ENCODE data around the gene ZEB1.
"Not testable (repeated sequence)": the region's sequence is repeated elsewhere in the genome, so short reads cannot be mapped to it uniquely, and the experiment has no call there.

The ZEB1 gene

GRCh38 chr10:31427334-31427733, 108.3 kb downstream of the ZEB1 start:
- DNase-seq: not testable (repeated sequence)

- DNase-seq: not testable (repeated sequence)
These were observed 109.5 kb downstream of the ZEB1 start for GRCh38 chr10:31428499-31428898.

GRCh38 chr10:31431021-31431420, 112.0 kb downstream of the ZEB1 start:
- no peak for DNase-seq

GRCh38 chr10:31437959-31438358, 118.9 kb downstream of the ZEB1 start:
- no peak for DNase-seq

- no peak for DNase-seq
These were observed 132.8 kb downstream of the ZEB1 start for GRCh38 chr10:31451766-31452165.

GRCh38 chr10:31456468-31456867, 137.5 kb downstream of the ZEB1 start:
- DNase-seq: no peak

- no peak for DNase-seq
These were observed 138.8 kb downstream of the ZEB1 start for GRCh38 chr10:31457858-31458257.

DNA sequence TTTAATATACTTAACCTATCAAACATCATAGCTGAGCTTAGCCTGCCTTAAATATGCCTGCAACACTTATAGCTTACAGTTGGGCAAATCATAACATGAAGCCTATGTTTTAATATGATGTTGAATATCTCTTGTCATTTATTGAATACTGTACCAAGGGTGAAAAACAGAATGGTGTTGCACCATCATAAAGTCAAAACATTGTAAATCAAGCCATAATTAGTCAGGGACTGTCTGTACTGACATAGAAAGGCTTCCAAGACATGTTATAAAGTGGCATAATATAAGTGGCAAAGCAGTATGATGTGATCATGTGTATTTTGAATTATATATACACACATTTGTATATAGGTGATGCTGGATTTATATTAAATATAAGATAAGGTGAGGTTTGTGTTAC, 140.0 kb downstream of the ZEB1 start:
- no peak for DNase-seq

DNA sequence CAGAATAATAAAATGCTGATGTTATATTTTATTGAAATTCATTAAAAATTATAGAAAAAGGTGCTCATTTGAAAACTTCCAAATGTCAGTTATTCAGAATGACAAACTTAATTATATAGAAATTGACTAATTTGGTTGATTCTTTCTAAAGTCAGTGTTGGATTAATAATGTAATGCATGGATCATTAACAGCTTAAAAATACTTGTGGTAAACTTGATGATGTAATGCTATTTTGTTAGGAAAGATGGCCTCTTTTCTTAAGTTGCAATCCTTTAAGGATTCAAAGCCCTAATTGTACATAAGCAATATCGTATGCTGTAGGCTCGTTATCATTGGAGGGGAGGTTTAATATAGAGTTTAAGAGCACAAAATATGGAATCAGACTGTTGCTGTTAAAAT, 141.2 kb downstream of the ZEB1 start:
- DNase-seq: no peak

- DNase-seq: peak in 1 of 6 experiments; percentile 7
These were observed 145.5 kb downstream of the ZEB1 start for GRCh38 chr10:31464552-31464951.

- no peak for DNase-seq
These were observed 147.3 kb downstream of the ZEB1 start for GRCh38 chr10:31466313-31466712.

DNA sequence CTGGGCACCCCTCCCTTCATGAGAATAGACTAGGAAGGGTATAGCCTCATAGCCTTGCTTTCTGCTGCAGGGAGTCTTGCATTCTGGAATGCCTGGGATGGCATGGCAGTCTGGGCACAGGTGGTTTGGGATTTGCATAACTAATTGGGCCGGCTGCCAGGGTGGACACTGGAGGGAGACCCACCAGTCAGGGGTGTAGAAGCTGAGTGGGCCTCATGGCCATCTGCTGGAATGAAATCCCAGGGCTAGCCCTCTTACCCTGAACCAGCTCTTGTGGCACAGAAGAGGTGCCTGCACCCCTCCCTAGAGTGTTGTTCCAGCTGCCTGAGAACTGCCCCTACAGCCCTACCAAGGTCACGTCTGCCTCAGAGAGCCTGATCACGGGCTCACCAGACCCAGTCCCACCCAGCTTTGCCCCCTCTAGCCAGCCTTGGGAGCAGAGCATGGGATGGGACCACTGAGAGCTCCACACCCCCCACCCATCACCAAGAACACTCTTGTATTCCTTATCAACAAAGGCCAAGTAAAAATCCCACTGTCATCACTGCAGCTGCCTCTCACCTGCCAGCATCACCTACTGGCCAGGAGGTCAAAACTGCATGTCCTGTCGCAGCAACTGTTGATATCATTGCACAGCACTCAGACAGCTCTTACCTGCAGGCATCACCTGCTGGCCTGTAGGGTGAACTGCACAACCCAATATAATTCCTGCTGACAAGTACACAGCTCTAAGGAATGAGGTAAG, 148.9 kb downstream of the ZEB1 start:
- DNase-seq: no peak

DNA sequence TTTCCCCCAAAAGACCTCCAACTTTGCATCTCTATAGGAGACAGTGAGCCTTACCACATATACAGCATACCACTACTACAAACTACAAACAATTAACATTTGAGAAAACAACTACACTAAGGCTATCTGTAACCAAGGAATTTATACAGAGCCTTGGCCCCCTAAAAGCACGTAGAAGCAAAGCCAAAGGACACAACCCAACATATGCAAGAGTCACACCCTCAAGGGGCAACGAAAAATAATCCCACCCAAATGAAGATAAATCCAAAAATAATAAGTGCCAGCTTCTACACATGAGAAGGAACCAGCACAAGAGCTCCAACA, 149.5 kb downstream of the ZEB1 start:
- DNase-seq: no peak

DNA sequence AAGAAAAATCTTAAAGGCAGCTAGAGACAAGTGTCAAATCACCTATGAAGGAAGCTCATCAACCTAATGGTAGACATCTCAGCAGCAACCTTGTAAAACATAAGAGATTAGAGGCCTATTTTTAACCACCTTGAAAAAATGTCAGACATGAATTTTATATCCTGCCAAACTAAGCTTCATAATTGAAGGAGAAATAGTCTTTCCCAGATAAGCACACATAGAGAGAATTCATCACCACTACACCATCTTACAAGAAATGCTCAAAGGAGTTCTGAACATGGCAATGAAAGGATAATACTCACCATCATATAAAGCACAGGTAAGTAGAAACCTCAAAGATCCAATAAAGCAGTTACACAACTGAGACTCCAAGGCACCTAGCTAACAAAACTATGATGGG, 156.5 kb downstream of the ZEB1 start:
- DNase-seq: no peak

GRCh38 chr10:31476088-31476487, 157.1 kb downstream of the ZEB1 start:
- DNase-seq: no peak

DNA sequence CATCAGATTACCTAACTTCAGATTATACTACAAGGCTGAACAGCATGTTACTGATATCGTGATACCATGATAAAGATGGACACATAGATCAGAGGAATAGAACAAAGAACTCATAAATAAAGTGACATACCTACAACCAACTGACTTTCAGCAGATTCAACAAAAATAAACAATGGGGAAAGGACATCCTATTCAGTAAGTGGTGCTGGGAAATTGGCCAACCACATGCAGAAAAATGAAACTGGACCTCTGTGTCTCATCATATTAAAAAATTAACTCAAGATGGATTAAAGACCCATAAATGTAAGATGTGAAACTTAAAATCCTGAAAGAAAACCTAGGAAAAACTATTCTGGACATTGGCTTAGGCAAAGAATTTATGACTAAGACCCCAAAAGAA, 158.6 kb downstream of the ZEB1 start:
- DNase-seq: no peak

DNA sequence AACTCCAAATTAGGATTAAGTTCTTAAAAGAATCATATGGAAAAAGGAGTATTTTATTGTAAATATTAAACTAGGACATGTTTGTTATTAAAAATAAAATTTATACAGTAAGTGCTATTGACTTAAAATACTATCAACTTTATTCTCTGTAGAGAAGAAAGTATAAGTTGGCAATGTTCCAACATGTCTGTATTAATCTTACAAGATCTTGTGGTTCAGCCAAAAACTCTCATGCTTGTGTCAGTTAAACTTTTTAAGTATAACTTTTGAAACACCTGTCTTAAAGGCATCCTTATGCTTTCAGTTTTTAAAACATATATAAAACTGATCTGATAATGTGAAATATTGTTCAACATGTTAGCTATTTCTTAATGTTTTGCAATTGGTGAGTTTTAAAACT, 160.7 kb downstream of the ZEB1 start:
- peak in 2 of 6 experiments; percentile 7 to 18 for DNase-seq

DNA sequence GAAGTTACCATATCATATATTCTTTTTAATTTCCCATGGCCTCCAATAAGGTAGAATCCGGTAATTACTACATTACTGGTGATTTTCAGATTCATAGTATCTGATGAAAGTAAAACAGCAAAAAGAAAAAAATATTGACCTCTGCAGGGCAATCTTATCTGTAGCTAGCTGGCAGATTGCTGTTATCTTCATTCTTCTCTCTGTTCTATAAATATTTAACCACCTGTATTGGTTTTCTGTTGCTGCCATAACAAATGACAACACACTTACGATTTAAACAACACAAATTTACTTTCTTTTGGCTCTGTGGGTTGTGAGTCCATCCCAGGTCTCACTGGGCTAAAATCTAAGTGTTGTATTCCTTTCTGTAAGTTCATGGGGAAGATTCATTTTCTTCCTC, 164.5 kb downstream of the ZEB1 start:
- DNase-seq: no peak

GRCh38 chr10:31484431-31485135, 165.6 kb downstream of the ZEB1 start:
- DNase-seq: no peak

- DNase-seq: peak in 2 of 6 experiments; percentile 23 to 28
These were observed 172.0 kb downstream of the ZEB1 start for GRCh38 chr10:31490858-31491504.

DNA sequence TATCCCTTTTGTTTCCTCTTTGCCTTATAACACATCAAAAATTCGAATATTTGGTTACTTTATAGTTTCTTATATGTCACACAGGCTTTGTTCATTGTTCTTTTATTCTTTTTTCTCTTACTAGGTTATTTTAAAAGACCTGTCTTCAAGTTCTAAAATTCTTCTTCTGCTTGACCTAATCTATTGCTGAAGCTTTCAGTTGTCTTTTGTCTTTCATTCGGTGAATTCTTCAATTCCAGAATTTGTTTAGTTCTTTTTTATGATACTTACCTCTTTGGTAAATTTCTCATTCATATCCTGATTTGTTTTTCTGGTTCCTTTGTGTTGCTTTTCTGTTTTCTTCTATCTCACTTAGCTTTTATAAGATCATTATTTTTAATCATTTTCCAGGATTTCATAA, 188.4 kb downstream of the ZEB1 start:
- no peak for DNase-seq

- DNase-seq: no peak
These were observed 189.2 kb downstream of the ZEB1 start for GRCh38 chr10:31508234-31508633.

DNA sequence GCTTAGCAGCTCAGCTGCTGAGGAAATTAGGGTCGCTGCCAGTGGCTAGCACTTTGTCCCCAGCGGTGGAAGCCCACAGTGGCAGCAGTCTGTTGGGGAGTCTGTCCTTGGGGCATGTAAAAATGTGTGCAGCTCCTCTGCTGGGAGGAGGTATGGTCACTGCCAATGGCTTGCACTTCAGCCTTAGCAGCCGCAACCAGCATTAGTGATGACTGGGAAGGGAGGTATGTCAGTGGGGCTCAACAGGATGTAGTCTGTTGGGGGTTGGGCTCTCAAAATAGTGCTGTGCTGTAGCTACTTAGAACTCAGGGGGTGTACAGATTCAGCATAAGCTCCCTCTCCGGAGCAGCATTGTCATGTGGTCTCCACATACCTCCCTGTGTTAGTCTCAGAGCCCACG, 189.9 kb downstream of the ZEB1 start:
- no peak for DNase-seq

DNA sequence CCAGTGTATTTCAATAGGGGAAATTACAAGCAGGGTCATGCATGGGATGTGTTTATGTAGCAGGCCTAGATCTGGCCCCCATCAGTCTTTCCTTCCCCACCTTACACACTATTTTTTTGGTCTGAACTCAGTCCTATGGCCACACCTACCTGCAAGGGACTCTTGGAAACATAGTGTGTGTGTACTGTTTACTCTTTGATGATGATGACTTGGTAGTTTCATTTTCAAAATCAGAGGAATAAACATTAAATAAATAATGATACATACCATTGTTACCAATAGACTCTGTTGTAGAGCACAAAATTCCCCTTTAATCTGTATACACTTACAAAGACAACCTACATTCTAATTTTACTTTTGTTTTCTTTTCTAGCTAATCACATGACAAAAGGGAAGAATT, 191.0 kb downstream of the ZEB1 start:
- no peak for DNase-seq
